Measurements from ENCODE around the gene PSMB2. TPM values are rescaled to one million over a fixed set of nuclear protein-coding genes. Genes with fewer than 3 reads are reported as not detected.

PSMB2 gene
- total RNA-seq, 1 experiment from 2014 or later = 122 TPM

GRCh38 chr1:35567947-35568558 lies 73.3 kb downstream of the PSMB2 start:
- Histone ChIP-seq H3K4me2 (ENCODE audit: low read length) (no peak overlapping the region), H3K4me1 (ENCODE audit: control insufficient read depth in 1 of 2, insufficient read depth in 2 of 2, low read length in 2 of 2) (peaks cover 7 to 25% of the 10 kb centered on the region in 2 experiments; a peak in 3 of 4 replicates), H3K27ac (ENCODE audit: low read depth, low read length) (no peak overlapping the region), H4K20me1 (ENCODE audit: insufficient read depth) (no peaks in the 10 kb centered on the region), H3K4me3 (replicated peaks in 1 of 2; ENCODE audit: low read depth in 1 of 2, low read length in 2 of 2) (no peak overlapping the region), H3K79me2 (ENCODE audit: insufficient read depth, low read length) (no peaks in the 10 kb centered on the region), H3K9ac (ENCODE audit: low read length) (no peak overlapping the region), H3K27me3 (ENCODE audit: insufficient read depth, low read length) (no peaks in the 10 kb centered on the region), H3K9me3 (ENCODE audit: control insufficient read depth in 1 of 2, insufficient read depth in 1 of 2, low read depth in 1 of 2, low read length in 2 of 2) (no peaks in the 10 kb centered on the region), H3K9me2 (ENCODE audit: insufficient read depth) (no peaks in the 10 kb centered on the region), H3K36me3 (ENCODE audit: control insufficient read depth in 1 of 2, insufficient read depth in 2 of 2, low read length in 2 of 2) (peaks cover 0 to 4% of the 10 kb centered on the region in 2 experiments; a peak in 1 of 4 replicates), H2AFZ (ENCODE audit: low read depth, low read length, poor library complexity, severe bottlenecking) (no peak overlapping the region)
- intact Hi-C loops (cut with micrococcal nuclease) = no loop called here
- ChIA-PET POLR2A (interaction anchor here (1.2 kb wide), 1 partner anchor 202 kb away, joined by 3 read pairs; the partner anchor contains the start of gene CLSPN), RAD21 (ENCODE audit: low non-redundant PET in 1 of 2, low total read pairs in 2 of 2, uncharacterized antibody in 2 of 2, unreplicated experiment in 2 of 2) (interaction anchor here in 1 of 2 experiments (1.1 to 1.4 kb wide), 2 partner anchors 116 to 147 kb away, joined by 3 to 5 read pairs; no protein-coding TSS in a partner anchor), CTCF (interaction anchor here (1.3 to 2.4 kb wide), 5 partner anchors 19 to 205 kb away, joined by 3 to 34 read pairs (median 6); no protein-coding TSS in a partner anchor)
- TF ChIP-seq CTCF (IDR thresholded peaks at IDR 0.05 in 2 of 3, conservative IDR thresholded peaks at IDR 0.05 in 1 of 3; ENCODE audit: borderline replicate concordance in 1 of 3, insufficient read depth in 1 of 3, low read depth in 2 of 3, low read length in 2 of 3) (no peak), FOSL1 (IDR thresholded peaks at IDR 0.05; ENCODE audit: low read depth) (no peak), ZFX (IDR thresholded peaks at IDR 0.05) (no peak), TCF7L2 (IDR thresholded peaks at IDR 0.05; ENCODE audit: borderline replicate concordance, extremely low read depth, insufficient read depth, insufficient read length) (no peak), SRF (IDR thresholded peaks at IDR 0.05; ENCODE audit: low read depth) (no peak), POLR2AphosphoS5 (IDR thresholded peaks at IDR 0.05; ENCODE audit: low read depth, low read length) (no peak), RAD21 (IDR thresholded peaks at IDR 0.05; ENCODE audit: low read depth) (no peak), MAX (IDR thresholded peaks at IDR 0.05) (no peak), ZNF274 (IDR thresholded peaks at IDR 0.05; ENCODE audit: low read depth, low read length) (no peak), EZH2phosphoT487 (IDR thresholded peaks at IDR 0.05; ENCODE audit: borderline replicate concordance) (no peak), SIN3A (IDR thresholded peaks at IDR 0.05; ENCODE audit: low read depth) (no peak), EZH2 (IDR thresholded peaks at IDR 0.05) (no peak), ZBTB33 (IDR thresholded peaks at IDR 0.05; ENCODE audit: extremely low read depth, insufficient replicate concordance, low read length) (no peak)
- ATAC-seq (no peak), DNase-seq (ENCODE audit: low read depth, low spot score) (no peak)
- BruUV-seq (replicated peaks) = no TSS peak

All from HCT116 (cell line).